ENCODE data around the gene TTLL1. TPM values are rescaled to one million over a fixed set of nuclear protein-coding genes. Genes with fewer than 3 reads are reported as not detected.
A peak's percentile ranks its signal among the peaks of the same experiment; 100 is the strongest.

The TTLL1 gene
- polyA plus RNA-seq, 1 donor (not counting 4 experiments of a cell fraction or from before 2014, with no cell fraction given): 3.5 TPM

- Histone ChIP-seq H3K9ac (ENCODE audit: control insufficient read depth, extremely low read depth, insufficient read depth, low read length) (no peak overlapping the region), H3K4me1 (ENCODE audit: control insufficient read depth, extremely low read depth, insufficient read depth, low read length) (peaks cover 69% of the 10 kb centered on the region), H3K9me3 (ENCODE audit: control insufficient read depth, low read depth, low read length) (no peaks in the 10 kb centered on the region), H3K27me3 (ENCODE audit: control insufficient read depth, extremely low read depth, insufficient read depth, low read length) (no peaks in the 10 kb centered on the region), H3K4me2 (ENCODE audit: control insufficient read depth, extremely low read depth, insufficient read depth, low read depth, low read length) (no peak overlapping the region), H2AFZ (ENCODE audit: control insufficient read depth, low read length) (no peak overlapping the region), H3K4me3 (ENCODE audit: control insufficient read depth in 2 of 3, extremely low read depth in 1 of 3, insufficient read depth in 2 of 3, low read depth in 1 of 3, low read length in 3 of 3) (no peak overlapping the region), H3K79me2 (ENCODE audit: control insufficient read depth, insufficient read depth, low read length) (peaks cover 93% of the 10 kb centered on the region), H3K27ac (ENCODE audit: control insufficient read depth, insufficient read depth, low read length) (no peak overlapping the region), H3K9me1 (ENCODE audit: control insufficient read depth, extremely low read depth, insufficient read depth, low read length) (peaks cover 26% of the 10 kb centered on the region), H3K36me3 (ENCODE audit: control insufficient read depth in 2 of 2, extremely low read depth in 1 of 2, insufficient read depth in 2 of 2, low read length in 2 of 2) (peaks cover 0 to 3% of the 10 kb centered on the region in 2 experiments), H4K20me1 (ENCODE audit: control insufficient read depth, extremely low read depth, insufficient read depth, low read length) (peaks cover 15% of the 10 kb centered on the region)
- TF ChIP-seq, protein P1, sequence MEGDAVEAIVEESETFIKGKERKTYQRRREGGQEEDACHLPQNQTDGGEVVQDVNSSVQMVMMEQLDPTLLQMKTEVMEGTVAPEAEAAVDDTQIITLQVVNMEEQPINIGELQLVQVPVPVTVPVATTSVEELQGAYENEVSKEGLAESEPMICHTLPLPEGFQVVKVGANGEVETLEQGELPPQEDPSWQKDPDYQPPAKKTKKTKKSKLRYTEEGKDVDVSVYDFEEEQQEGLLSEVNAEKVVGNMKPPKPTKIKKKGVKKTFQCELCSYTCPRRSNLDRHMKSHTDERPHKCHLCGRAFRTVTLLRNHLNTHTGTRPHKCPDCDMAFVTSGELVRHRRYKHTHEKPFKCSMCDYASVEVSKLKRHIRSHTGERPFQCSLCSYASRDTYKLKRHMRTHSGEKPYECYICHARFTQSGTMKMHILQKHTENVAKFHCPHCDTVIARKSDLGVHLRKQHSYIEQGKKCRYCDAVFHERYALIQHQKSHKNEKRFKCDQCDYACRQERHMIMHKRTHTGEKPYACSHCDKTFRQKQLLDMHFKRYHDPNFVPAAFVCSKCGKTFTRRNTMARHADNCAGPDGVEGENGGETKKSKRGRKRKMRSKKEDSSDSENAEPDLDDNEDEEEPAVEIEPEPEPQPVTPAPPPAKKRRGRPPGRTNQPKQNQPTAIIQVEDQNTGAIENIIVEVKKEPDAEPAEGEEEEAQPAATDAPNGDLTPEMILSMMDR (optimal IDR thresholded peaks at IDR 0.05 in 1 of 3, IDR thresholded peaks at IDR 0.05 in 1 of 3, conservative IDR thresholded peaks at IDR 0.05 in 1 of 3; ENCODE audit: extremely low read depth in 1 of 3, insufficient read depth in 2 of 3, low read length in 3 of 3): no peak
- FAIRE-seq: peak; percentile 5
- no peak for DNase-seq (ENCODE audit: low read depth, low spot score)
- dilution Hi-C loops (cut with MboI; ENCODE audit: extremely low pct_ligation_motif_present, low sequenced_read_pairs): no loop called here
Observed at GRCh38 chr22:43005106-43005505, 84.1 kb downstream of the TTLL1 start.

- Histone ChIP-seq H3K9ac (ENCODE audit: control insufficient read depth, extremely low read depth, insufficient read depth, low read length) (no peak overlapping the region), H3K4me3 (ENCODE audit: control insufficient read depth in 2 of 3, extremely low read depth in 1 of 3, insufficient read depth in 2 of 3, low read depth in 1 of 3, low read length in 3 of 3) (no peak overlapping the region), H3K9me3 (ENCODE audit: control insufficient read depth, low read depth, low read length) (no peaks in the 10 kb centered on the region), H3K4me1 (ENCODE audit: control insufficient read depth, extremely low read depth, insufficient read depth, low read length) (peaks cover 74% of the 10 kb centered on the region), H3K79me2 (ENCODE audit: control insufficient read depth, insufficient read depth, low read length) (peaks cover 93% of the 10 kb centered on the region), H4K20me1 (ENCODE audit: control insufficient read depth, extremely low read depth, insufficient read depth, low read length) (peaks cover 19% of the 10 kb centered on the region), H3K4me2 (ENCODE audit: control insufficient read depth, extremely low read depth, insufficient read depth, low read depth, low read length) (no peak overlapping the region), H3K27me3 (ENCODE audit: control insufficient read depth, extremely low read depth, insufficient read depth, low read length) (no peaks in the 10 kb centered on the region), H3K36me3 (ENCODE audit: control insufficient read depth in 2 of 2, extremely low read depth in 1 of 2, insufficient read depth in 2 of 2, low read length in 2 of 2) (peaks cover 0 to 3% of the 10 kb centered on the region in 2 experiments), H3K27ac (ENCODE audit: control insufficient read depth, insufficient read depth, low read length) (peak overlapping the region; percentile 71), H3K9me1 (ENCODE audit: control insufficient read depth, extremely low read depth, insufficient read depth, low read length) (peaks cover 26% of the 10 kb centered on the region), H2AFZ (ENCODE audit: control insufficient read depth, low read length) (no peak overlapping the region)
- TF ChIP-seq, protein P1 (optimal IDR thresholded peaks at IDR 0.05 in 1 of 3, IDR thresholded peaks at IDR 0.05 in 1 of 3, conservative IDR thresholded peaks at IDR 0.05 in 1 of 3; ENCODE audit: extremely low read depth in 1 of 3, insufficient read depth in 2 of 3, low read length in 3 of 3): no peak
- no peak for TF ChIP-seq EZH2 (IDR thresholded peaks at IDR 0.05; ENCODE audit: low read length)
- FAIRE-seq: no peak
- no peak for DNase-seq (ENCODE audit: low read depth, low spot score)
- dilution Hi-C loops (cut with MboI; ENCODE audit: extremely low pct_ligation_motif_present, low sequenced_read_pairs): no loop called here
Observed at GRCh38 chr22:43004362-43005035, 84.7 kb downstream of the TTLL1 start.
